IPS-NIHi7 (cell line): ENCODE data around the gene DOK6.

Source experiments
- DNase-seq: peaks from one replicate; pipeline ENCODE4 v3.0.0; 2012; ENCODE audit warnings: mixed read lengths; ENCODE audit errors: extremely low spot score

DOK6 gene

GRCh38 chr18:69435000-69435399 is 34.3 kb downstream of the DOK6 start:
- no peak for DNase-seq

- no peak for DNase-seq
Observed at GRCh38 chr18:69444221-69444620, 43.5 kb downstream of the DOK6 start.

GRCh38 chr18:69447886-69448285 is 47.2 kb downstream of the DOK6 start:
- no peak for DNase-seq

GRCh38 chr18:69455125-69455524 is 54.4 kb downstream of the DOK6 start:
- DNase-seq: no peak

GRCh38 chr18:69469444-69469919 is 68.8 kb downstream of the DOK6 start:
- DNase-seq: peak; percentile 70

- DNase-seq: no peak
Observed at GRCh38 chr18:69480460-69480859, 79.8 kb downstream of the DOK6 start.

GRCh38 chr18:69483574-69483973 is 82.9 kb downstream of the DOK6 start:
- no peak for DNase-seq

GRCh38 chr18:69484699-69485396 is 84.2 kb downstream of the DOK6 start:
- peak; percentile 30 for DNase-seq

GRCh38 chr18:69487488-69488394 is 87.1 kb downstream of the DOK6 start:
- no peak for DNase-seq

GRCh38 chr18:69490072-69490471 is 89.4 kb downstream of the DOK6 start:
- no peak for DNase-seq

- DNase-seq: no peak
Observed at GRCh38 chr18:69490813-69491212, 90.1 kb downstream of the DOK6 start.

GRCh38 chr18:69491576-69491975 is 90.9 kb downstream of the DOK6 start:
- no peak for DNase-seq

- DNase-seq: no peak
Observed at GRCh38 chr18:69492861-69493260, 92.2 kb downstream of the DOK6 start.

GRCh38 chr18:69494841-69495240 is 94.2 kb downstream of the DOK6 start:
- no peak for DNase-seq

GRCh38 chr18:69495338-69495737 is 94.7 kb downstream of the DOK6 start:
- DNase-seq: no peak

GRCh38 chr18:69495841-69496533 is 95.3 kb downstream of the DOK6 start:
- no peak for DNase-seq

GRCh38 chr18:69518989-69519388 is 118.3 kb downstream of the DOK6 start:
- no peak for DNase-seq

GRCh38 chr18:69523582-69523981 is 122.9 kb downstream of the DOK6 start:
- DNase-seq: no peak

GRCh38 chr18:69528435-69528834 is 127.7 kb downstream of the DOK6 start:
- DNase-seq: no peak

GRCh38 chr18:69529151-69529550 is 128.5 kb downstream of the DOK6 start:
- no peak for DNase-seq

GRCh38 chr18:69531973-69532372 is 131.3 kb downstream of the DOK6 start:
- no peak for DNase-seq

- no peak for DNase-seq
Observed at GRCh38 chr18:69537183-69537582, 136.5 kb downstream of the DOK6 start.
